HG03135 (cell line): ENCODE data around the gene MYL2.
"Not testable (repeated sequence)": the region's sequence is repeated elsewhere in the genome, so short reads cannot be mapped to it uniquely, and the experiment has no call there.

Experiments used
- ATAC-seq: cut with Tn5 transposase; IDR thresholded peaks from one replicate; pipeline ENCODE4 v1.9.1; 2021; ENCODE audit warnings: mild to moderate bottlenecking, moderate library complexity; ENCODE audit not compliant: unreplicated experiment

Gene MYL2, protein sequence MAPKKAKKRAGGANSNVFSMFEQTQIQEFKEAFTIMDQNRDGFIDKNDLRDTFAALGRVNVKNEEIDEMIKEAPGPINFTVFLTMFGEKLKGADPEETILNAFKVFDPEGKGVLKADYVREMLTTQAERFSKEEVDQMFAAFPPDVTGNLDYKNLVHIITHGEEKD

DNA sequence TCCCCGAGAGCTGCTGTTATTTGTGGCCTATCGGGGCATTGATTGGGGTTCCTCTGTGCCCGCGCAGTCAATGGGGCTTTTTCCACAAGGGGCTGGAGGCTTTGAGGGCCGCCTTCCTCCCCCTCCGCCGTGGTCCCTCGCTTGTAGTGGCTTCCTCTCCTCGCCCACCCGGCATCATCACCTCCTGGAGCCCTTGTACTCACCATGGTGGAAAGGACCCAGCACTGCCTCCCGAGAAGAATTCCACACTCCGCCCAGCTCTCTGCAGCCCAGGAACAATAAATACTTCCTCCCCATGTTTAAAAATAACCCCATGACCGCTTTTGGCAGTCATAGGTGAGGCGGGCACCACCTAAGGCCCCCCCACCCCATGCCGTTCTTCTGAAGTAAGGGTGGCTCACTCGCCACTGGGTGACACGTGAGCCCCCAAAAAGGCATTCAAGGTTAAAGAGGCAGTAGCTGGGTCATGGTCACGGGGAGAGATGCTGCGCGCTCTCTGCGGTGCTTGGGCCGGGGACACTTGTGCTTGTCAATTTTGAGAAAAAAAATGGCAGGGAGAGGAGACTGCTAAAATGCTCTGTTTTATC lies at the start of gene MYL2:
TSS of gene MYL2 (minus strand) at position 256 of the 587 bp plus-strand sequence. CDS start at position 206, 50 bp downstream.
- ATAC-seq, result no peak

DNA sequence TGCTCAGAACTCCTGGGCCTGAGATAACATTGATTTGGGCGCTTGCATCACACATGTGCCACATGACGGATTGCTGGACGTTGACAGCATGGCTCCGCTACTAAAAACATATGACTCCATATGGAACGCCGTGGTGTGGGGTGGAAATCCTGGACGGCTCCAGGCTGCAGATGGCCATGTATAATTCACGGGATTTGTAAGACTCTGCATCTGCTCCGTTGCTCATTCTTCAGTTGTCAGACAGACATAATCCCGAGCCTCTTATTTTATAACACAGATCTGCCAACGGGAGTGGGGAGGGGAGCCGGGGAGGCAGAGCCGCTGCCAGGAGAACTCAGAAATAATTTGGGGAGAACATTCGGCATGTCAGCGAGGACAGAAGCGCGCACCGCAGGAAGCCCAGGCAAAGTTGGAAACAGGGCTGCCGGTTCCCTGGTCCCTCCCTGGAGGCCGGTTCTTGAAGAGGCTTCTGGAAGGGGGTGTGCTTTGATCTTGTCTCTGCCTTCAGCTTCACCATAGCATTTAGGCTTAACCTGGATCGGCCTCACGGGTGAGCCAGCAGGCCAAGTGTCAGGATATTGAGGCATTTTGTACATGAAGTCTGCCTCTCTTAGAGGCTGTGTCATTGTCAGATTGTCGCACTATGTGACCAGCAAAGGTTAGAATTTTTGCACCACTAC lies 45.8 kb upstream of the MYL2 start:
- ATAC-seq, result no peak

DNA sequence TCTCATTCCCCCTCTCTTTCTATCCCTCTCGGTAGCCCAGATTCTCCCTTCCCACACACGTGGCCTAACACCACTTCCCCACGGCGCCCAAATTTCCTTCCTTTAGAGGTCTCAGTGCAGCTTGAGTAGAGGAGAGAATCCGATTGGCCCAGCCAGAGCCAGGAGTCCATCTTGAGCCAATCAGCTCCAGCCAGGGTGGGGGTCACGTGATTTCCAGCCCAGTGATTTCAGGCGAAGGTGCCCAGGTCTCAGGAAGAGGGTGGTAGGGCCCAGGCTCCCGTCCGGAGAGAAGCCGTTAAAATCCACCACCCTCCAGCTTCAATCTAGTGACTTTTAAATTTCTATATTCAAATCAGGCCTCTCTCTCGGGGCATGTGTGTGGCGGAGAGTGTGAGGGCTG lies 45.2 kb upstream of the MYL2 start:
- ATAC-seq, result no peak

DNA sequence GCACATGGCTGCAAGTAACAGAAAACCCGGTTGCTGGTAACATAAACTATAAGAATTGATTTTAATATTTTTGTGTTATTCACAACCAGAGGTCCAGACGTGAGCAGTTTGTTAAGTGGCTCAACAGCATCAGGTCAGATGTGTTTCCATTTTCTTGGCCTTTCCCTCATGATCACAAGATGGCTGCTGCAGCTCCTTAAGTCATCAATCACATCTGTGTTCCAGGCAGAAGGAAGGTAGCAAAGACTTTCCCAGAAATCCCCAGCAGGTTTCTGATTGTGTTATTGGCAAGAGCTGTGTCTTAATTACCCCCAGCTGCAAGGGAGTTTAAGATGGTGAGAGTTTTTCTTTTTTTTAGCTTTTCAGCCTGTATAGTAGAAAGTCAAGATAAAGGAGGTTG lies 40.4 kb upstream of the MYL2 start:
- no peak for ATAC-seq

DNA sequence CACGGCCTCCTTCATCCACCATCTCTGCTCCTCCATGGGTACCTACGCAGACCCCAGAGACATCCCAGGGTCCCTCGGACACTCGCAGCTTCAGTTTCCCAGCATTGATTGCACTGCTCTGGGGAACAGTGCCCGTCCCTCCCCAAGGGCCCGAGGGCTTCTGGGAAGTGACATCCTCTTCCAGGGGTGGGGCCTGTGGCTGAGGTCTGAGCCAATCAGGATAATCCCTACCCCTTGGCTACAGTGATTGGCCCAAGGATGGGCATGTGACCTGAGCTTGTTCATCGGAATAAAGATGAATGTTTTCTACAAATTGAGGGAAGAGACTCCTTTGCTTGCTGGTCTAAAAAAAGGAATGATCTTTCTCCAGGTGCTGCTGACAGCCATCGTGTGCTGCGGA lies 37.3 kb upstream of the MYL2 start:
- no peak for ATAC-seq

DNA sequence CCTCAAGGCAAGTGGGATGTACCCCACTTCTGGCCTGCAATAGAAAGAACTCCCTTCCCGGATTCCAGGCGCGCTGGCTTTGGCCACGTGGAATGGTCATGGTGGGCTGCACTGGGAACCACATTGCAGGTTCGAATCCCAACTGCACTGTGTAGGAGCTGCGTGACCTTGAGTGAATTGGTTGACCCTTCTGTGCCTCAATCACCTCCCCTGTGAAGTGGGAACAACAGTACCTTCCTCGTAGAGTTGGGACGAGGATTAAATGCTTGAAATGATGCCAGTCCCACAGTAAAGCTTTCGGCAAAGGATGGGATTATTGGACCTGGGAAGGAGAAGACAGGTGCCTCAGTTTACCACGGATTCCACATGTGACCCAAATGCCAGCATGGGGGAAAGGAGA lies 36.8 kb upstream of the MYL2 start:
- ATAC-seq, result no peak

DNA sequence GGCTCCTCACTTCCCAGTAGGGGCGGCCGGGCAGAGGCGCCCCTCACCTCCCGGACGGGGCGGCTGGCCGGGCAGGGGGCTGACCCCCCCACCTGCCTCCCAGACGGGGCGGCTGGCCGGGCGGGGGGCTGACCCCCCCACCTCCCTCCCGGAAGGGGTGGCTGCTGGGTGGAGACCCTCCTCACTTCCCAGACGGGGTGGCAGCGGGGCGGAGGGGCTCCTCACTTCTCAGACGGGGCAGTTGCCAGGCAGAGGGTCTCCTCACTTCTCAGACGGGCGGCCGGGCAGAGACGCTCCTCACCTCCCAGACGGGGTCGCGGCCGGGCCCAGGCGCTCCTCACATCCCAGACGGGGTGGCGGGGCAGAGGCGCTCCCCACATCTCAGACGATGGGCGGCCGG lies 30.5 kb upstream of the MYL2 start:
- not testable (repeated sequence) for ATAC-seq

DNA sequence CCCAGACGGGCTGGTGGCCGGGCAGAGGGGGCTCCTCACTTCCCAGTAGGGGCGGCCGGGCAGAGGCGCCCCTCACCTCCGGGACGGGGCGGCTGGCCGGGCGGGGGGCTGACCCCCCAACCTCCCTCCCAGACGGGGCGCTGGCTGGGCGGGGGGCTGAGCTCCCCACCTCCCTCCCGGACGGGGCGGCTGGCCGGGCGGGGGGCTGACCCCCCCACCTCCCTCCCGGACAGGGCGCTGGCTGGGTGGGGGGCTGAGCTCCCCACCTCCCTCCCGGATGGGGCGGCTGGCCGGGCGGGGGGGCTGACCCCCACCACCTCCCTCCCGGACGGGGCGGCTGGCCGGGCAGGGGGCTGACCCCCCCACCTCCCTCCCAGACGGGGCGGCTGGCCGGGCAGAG lies 30.1 kb upstream of the MYL2 start:
- ATAC-seq, result not testable (repeated sequence)

DNA sequence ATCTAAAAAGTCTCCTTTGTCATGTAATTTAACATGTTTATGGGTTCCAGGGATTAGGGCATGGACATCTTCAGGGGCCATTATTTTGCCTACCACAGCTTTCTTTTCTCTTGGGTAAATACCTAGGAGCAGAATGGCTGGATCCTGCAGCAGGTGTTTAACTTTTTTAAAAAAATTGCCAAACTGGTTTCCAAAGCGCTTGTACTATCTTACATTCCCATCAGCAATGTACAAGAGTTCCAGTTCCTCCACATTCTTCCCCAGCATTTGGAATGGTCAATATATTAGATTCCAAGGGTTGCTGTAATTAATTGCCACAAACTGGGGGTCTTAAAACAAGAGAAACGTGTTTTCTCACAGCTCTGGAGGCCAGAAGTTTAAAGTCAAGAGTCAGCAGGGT lies 27.7 kb upstream of the MYL2 start:
- no peak for ATAC-seq

DNA sequence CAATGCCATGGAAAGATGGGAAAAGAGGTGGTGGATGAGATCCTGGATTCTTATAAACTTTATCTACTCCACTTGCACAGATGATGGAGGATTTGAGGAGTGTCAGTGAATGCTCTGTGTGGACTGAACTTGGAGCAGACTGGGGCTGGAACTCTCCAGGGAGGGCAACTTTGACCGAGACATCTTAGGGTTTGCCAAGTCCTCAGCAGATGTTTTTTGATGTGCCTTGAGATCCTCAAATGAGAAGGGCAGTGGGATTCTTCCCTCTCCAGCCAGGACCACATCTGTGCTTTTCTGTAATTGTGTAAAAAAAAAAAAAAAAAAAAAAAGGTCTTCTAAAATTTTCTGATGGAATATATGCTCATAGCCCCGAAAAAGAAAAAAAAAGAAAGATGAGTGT lies 23.0 kb upstream of the MYL2 start:
- no peak for ATAC-seq

DNA sequence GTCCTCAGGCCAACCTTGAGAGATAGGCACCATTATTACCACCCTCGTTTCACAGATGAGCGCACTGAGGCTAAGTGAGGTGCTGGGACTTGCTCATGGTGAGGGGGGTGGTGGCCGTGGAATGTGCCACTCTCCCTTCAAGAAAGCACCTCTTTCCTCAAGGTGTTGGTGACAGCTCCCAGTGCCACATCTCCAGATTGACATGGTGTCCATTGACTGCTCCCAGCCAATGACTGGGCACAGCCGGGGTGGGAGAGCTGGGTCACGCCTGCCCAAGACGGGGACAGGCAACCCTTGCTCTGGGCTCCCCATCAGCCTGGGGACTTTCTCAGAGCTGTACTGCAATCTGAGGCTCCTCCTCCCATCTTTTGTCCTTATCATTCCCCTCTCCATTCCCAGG lies 21.0 kb upstream of the MYL2 start:
- no peak for ATAC-seq

DNA sequence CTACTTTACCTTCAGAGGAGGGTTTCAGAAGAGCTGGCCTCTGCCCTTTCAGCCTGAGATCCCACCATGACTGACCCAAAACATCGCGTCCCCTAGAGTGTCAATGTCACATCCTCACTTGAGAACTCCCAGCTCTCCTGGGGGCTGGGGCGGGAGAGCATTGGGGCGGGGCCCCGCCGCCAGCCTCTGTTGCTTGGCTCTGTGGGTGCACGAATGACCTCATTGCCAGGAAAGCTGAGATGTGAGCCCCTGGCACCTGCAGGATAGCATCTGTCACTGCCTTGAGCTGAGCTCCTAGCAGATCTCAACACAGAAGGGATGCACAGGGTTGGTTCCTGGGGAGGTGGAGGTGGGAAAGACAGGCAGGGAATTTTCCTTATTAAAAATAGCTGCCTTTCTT lies 20.6 kb upstream of the MYL2 start:
- ATAC-seq, result no peak

DNA sequence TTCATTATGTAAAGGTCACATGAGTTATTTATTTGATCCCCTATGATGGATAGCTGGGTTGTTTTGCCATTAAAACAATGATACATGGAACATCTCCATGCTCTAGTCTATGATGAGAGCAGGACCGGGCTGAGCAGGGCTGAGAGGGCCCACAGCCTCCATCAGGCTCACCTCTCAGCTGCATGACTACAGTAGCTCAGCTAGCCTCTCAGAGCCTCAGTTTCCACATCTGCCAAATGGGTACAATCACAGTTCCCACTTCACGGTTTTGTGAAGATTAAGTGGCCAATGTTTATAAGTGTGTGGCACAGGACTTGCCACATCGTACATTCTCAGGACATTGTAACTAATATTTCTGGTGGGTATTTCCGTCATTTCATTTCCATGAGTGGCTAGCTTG lies 19.9 kb upstream of the MYL2 start:
- no peak for ATAC-seq

DNA sequence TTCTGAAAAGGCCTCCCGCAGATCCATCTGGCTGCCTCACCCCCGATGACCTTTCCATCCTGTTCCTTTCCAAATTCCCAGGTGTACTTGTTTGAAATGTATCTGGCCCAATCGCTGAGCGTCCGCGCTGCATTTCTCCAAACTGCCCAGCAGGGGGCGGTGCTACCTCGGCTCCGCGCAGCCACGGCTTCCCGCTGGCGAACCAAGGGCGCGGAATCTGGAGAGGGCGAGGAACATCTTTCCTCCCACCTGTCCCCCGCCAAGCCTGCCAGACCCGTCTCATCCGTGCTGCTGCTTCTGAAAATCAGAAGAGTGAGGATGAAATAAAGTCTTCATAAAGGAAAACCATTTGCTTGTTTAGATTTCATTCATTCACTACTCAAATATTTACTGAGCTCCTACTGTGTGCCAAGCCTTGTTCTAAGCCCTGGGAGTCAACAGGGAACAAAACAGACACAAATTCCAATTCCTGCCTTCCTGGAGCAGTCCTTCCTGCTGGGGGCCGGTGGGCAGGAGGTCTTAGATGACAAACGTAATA lies 16.8 kb upstream of the MYL2 start:
- ATAC-seq, result no peak

DNA sequence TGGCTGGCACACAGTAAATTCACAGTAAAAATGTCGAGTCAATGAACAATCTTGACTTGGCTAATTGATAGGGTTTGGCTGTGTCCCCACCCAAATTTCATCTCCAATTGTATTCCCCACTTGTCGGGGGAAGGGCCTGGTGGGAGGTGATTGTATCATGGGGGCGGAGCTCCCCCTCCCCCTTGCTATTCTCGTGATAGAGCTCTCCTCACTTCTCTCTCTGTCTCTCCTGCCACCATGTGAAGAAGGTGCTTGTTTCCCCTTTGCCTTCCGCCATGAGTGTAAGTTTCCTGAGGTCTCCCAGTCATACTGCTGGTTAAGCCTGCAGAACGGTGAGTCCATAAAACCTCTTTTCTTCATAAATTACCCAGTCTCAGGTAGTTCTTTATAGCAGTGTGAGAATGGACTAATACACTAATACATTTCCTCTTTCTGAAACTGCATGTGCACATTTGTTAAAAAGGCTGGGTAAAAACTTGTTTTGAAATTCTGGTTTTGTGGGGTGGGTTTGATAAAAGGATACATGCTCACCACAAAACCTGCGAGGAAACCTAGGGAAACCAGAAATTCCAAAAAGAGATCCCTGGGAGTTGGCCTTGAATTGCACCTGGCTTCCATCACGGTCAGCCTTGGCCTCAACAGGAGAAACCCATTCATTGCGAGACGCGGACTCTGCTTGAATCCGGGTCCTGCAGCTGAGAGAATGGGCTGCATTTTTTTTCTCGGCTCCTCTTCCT lies 16.2 kb upstream of the MYL2 start:
- ATAC-seq, result no peak

DNA sequence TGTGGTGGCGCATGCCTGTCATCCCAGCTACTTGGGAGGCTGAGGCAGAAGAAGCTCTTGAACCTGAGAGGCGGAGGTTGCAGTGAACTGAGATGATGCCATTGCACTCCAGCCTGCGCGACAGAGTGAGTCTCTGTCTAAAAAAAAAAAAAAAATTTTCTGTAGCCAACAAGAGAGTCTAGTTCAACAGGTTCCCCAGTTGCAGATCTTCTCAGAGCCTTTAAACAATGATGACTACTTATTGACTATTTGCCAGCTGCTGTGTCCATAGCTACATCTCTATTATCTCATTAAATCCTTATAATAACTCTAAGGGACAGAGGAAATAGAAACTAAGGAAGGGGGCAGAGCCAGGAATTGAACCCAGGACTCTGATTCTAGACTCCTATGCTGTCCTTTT lies 15.2 kb upstream of the MYL2 start:
- ATAC-seq, result no peak

DNA sequence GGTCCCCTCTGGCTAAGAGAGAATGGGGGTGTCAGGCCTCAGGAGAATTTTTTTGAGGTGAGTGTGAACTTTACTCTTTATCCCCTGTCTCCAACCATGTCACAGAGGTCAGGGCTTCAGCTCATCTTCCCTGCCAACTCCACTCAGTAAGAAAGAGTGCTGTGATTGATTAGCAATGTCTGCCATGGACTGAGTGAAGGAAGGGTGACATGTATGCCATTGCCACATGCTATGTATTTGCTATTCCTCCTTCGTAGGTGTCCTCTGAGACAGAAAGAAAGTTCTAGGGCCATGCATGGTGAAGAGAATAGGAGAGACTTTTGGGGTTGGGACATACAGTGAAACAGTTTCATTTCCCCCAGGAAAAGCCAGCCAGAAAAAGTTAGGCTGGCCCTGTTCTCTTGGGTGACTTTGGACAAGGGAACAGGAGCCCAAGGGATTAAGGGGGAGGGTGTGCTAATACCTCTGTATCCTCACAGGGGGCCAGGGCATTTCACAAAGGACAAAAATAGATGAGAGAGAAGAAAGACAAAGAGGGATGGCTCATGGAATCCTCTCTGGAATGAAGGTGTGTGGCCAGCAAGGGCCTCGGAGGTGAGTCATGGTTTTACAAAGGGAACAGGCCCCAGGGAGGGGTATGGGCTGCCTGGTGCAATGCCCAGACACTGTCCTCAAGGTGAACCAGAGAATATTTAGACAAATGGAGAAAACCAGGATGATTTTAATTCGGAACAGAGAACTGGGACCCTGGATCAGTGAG lies 13.9 kb upstream of the MYL2 start:
- no peak for ATAC-seq

DNA sequence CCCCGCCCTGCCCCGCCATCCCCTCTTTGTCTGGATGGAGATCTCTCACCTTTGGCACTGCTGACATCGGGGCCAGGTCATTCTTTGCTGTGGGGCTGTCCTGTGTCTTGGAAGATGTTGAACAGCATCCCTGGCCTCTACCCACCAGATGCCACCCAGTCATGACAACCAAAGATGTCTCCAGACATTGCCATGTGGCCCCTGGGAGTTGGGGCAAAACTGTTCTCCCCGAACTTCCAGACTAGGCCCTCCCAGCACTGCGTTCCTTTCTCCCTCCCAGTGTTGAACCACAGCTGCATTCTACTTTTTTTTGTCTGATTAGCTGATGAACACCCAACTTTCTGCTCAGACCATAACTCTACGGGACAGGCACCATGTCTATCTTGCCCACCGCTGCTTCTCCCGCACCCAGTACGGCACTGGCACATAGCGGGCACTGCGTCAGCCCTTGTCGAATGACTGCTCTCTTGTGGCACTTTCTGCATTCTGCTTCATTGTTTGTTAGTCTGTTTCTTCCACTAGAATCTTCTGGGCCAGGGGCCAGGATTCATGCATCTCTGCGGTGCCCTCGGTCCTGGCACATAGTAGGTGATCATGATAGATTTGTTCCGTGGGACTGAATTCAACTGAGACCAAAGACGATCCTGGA lies 13.1 kb upstream of the MYL2 start:
- no peak for ATAC-seq

DNA sequence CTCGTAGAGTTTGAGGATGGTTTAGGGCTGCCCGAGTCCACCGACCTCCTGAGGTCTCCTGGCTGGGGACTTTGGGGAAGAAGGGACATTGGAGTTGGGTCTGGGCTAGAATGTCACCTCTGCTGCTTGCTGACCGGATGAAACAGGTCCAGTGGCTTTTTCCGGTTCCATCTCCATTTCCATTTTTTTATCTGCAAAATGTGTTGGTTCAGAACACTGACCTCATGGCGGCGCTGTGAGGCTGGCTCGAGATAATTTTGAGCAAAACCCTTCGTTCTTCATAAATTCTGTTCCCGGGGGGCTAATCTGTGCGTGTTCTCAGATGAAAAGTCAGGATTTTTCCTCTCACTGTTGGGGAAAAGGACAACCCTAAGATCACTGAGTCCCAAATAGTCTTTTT lies 11.7 kb upstream of the MYL2 start:
- no peak for ATAC-seq

DNA sequence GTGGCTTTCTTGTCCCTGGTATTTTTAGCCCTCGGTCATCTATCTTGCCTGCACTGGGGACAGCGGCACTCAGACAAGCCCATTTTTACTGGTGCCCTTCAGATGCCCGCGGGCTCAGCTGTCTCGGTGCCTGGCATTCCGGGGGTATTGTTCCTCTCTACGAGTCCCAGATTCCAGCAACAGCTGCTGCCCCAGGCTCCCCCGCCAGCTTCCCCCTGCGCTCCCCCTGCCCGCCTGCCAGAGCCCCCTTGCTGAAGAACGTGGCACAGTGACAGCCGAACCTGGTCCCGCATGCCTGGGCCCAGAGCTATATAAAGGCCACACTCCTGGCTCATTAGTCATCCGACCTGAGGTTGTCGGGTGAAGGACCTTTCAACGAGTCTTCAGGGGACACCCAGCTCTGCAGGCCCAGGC lies 10.9 kb upstream of the MYL2 start:
- ATAC-seq, result no peak
